ENCODE measurements around the gene ADM5.

The ADM5 gene

GRCh38 chr19:49690656-49691242 lies 1.4 kb downstream of the ADM5 start, which contains the start of gene CPT1C:
Gene CPT1C (plus strand): TSS chr19:49691116. CDS start chr19:49692253, 1,137 bp downstream.
- H3K4me3 ChIP-seq (replicated peaks; ENCODE audit: low read depth, low read length), result peak within 1 kb of the TSS; percentile 55

GRCh38 chr19:49691243-49692146 lies 2.1 kb downstream of the ADM5 start:
- H3K4me3 ChIP-seq (replicated peaks; ENCODE audit: low read depth, low read length), result peak overlapping the region; percentile 55
- DNase-seq (ENCODE audit: low read depth), result peak; percentile 75
- TF ChIP-seq CTCF (IDR thresholded peaks at IDR 0.05; ENCODE audit: low read length, missing control alignments), result no peak

More at GRCh38 chr19:49690656-49691242, 1.4 kb downstream of the ADM5 start, which contains the start of gene CPT1C:
- TF ChIP-seq CTCF (IDR thresholded peaks at IDR 0.05; ENCODE audit: low read length, missing control alignments), result no peak
- DNase-seq (ENCODE audit: low read depth), result peak; percentile 71

- no peak overlapping the region for H3K4me3 ChIP-seq (replicated peaks; ENCODE audit: low read depth, low read length)
- no peak for TF ChIP-seq CTCF (IDR thresholded peaks at IDR 0.05; ENCODE audit: low read length, missing control alignments)
- DNase-seq (ENCODE audit: low read depth), result no peak
Observed at GRCh38 chr19:49692147-49692506, 2.7 kb downstream of the ADM5 start.

GRCh38 chr19:49696115-49696514 lies 6.7 kb downstream of the ADM5 start:
- H3K4me3 ChIP-seq (replicated peaks; ENCODE audit: low read depth, low read length), result no peak overlapping the region
- no peak for TF ChIP-seq CTCF (IDR thresholded peaks at IDR 0.05; ENCODE audit: low read length, missing control alignments)
- DNase-seq (ENCODE audit: low read depth), result no peak

- H3K4me3 ChIP-seq (replicated peaks; ENCODE audit: low read depth, low read length), result no peak overlapping the region
- no peak for DNase-seq (ENCODE audit: low read depth)
- no peak for TF ChIP-seq CTCF (IDR thresholded peaks at IDR 0.05; ENCODE audit: low read length, missing control alignments)
Observed at GRCh38 chr19:49696865-49697264, 7.5 kb downstream of the ADM5 start.

- DNase-seq (ENCODE audit: low read depth), result no peak
Observed at GRCh38 chr19:49699364-49699763, 10.0 kb downstream of the ADM5 start.

More at GRCh38 chr19:49699364-49699763, 10.0 kb downstream of the ADM5 start:
- TF ChIP-seq CTCF (IDR thresholded peaks at IDR 0.05; ENCODE audit: low read length, missing control alignments), result no peak
- H3K4me3 ChIP-seq (replicated peaks; ENCODE audit: low read depth, low read length), result no peak overlapping the region
